ENCODE data around the gene ANKRD11. TPM values are rescaled to one million over a fixed set of nuclear protein-coding genes. Genes with fewer than 3 reads are reported as not detected.

The ANKRD11 gene
- total RNA-seq, 1 experiment from 2014 or later: 242 TPM

DNA sequence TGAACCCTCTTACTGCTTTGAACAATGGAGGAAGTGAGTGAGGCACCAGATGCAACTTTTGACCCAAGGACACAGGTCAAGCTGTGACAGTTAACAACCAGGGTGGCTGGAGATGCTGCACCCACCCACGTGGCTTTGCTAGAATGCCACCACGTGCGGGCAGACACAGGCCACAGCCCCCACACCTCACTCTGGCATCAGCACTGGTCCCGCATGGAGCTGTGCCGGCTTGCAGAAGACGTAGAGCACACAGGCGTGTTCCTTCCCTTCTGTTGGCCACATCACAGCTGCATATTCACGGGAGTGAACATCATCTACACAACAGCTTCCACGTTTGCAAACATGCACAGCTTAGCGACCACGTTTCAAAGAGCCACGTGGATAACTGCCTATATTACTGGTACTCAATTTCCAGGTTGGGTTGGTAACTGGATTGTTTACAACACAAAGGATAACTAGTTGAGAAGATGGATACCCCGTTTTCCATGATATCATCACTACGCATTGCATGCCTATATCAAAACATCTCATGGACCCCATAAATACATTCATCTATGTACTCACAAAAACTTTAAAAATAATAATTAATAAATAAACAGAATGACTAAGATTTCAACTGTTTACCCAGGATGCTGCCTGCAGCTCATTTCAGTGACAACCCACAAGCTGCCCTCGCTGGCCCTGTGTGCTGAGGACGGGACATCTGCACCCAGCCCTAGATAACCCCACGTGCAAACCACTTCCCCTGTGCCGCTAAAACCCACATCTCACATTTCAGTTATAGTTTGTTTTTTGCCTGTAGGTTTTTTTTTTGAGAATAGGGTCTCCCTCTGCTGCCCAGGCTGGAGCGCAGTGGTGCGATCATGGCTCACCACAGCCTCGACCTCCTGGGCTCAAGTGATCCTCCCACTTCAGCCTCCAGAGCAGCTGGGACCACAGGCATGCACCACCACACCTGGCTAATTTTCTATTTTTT is 132.0 kb downstream of the ANKRD11 start:
- H3K36me3 Mint-ChIP-seq (ENCODE audit: insufficient read depth, unreplicated experiment): peaks cover 87% of the 10 kb centered on the region
- H3K4me1 Mint-ChIP-seq (ENCODE audit: low read depth, unreplicated experiment): peaks cover 70% of the 10 kb centered on the region
- no peak overlapping the region for H3K4me3 Mint-ChIP-seq (ENCODE audit: low read depth, unreplicated experiment)
- H3K27ac Mint-ChIP-seq (ENCODE audit: unreplicated experiment): no peak overlapping the region
- no peaks in the 10 kb centered on the region for H3K27me3 Mint-ChIP-seq (ENCODE audit: unreplicated experiment)
- no peaks in the 10 kb centered on the region for H3K9me3 Mint-ChIP-seq (ENCODE audit: low read depth, unreplicated experiment)
- TF ChIP-seq, protein P1, sequence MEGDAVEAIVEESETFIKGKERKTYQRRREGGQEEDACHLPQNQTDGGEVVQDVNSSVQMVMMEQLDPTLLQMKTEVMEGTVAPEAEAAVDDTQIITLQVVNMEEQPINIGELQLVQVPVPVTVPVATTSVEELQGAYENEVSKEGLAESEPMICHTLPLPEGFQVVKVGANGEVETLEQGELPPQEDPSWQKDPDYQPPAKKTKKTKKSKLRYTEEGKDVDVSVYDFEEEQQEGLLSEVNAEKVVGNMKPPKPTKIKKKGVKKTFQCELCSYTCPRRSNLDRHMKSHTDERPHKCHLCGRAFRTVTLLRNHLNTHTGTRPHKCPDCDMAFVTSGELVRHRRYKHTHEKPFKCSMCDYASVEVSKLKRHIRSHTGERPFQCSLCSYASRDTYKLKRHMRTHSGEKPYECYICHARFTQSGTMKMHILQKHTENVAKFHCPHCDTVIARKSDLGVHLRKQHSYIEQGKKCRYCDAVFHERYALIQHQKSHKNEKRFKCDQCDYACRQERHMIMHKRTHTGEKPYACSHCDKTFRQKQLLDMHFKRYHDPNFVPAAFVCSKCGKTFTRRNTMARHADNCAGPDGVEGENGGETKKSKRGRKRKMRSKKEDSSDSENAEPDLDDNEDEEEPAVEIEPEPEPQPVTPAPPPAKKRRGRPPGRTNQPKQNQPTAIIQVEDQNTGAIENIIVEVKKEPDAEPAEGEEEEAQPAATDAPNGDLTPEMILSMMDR (IDR thresholded peaks at IDR 0.05; ENCODE audit: unreplicated experiment): no peak
- CTCF ChIA-PET: no interaction called here
- no TSS peak for BruUV-seq (replicated peaks)
- no peak for DNase-seq
- intact Hi-C loops (cut with micrococcal nuclease; ENCODE audit: unreplicated experiment): no loop called here

DNA sequence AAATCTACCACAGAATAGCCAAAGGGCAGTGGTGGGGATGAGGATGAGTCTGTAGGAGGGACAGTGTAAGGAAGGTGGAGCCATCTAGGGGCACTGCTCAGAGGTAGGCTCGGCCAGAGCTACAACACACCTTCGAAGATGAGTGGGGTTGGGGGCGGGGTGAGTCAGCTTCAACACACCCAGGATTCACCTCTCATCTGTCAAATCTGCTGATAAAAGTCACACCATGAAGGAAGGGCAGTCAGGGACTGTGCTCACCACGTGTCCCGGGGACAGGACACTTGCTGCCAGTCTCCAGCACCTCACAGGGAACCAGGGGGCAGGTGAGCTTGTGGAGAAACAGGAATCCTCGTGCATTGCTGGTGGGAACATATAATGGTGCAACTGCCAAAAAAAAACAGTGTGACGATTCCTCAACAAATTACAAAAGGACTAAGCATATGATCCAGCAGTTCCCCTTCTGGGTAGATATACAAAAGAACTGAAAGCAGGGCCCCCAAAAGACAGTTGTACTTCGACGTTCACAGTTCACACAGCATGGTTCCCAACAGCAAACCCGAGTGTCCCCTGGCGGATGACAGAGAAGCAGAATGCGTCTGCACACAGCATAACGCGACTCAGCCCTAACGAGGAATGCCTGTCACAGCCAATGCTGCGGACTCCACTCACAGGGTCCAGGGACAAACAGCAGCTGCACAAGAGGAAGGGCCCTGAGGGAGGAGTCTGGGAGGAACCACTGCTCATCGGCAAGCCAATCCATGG is 133.1 kb downstream of the ANKRD11 start:
- intact Hi-C loops (cut with micrococcal nuclease; ENCODE audit: unreplicated experiment): no loop called here
- Mint-ChIP-seq H3K27me3 (ENCODE audit: unreplicated experiment) (no peaks in the 10 kb centered on the region), H3K4me1 (ENCODE audit: low read depth, unreplicated experiment) (peaks cover 72% of the 10 kb centered on the region), H3K9me3 (ENCODE audit: low read depth, unreplicated experiment) (no peaks in the 10 kb centered on the region), H3K36me3 (ENCODE audit: insufficient read depth, unreplicated experiment) (peaks cover 86% of the 10 kb centered on the region), H3K27ac (ENCODE audit: unreplicated experiment) (no peak overlapping the region), H3K4me3 (ENCODE audit: low read depth, unreplicated experiment) (no peak overlapping the region)
- no peak for DNase-seq
- TF ChIP-seq, protein P1 (IDR thresholded peaks at IDR 0.05; ENCODE audit: unreplicated experiment): no peak
- no TSS peak for BruUV-seq (replicated peaks)
- CTCF ChIA-PET: interaction anchor here (0.7 kb wide), 1 partner anchor 143 kb away, joined by 6 read pairs; no protein-coding TSS in a partner anchor

DNA sequence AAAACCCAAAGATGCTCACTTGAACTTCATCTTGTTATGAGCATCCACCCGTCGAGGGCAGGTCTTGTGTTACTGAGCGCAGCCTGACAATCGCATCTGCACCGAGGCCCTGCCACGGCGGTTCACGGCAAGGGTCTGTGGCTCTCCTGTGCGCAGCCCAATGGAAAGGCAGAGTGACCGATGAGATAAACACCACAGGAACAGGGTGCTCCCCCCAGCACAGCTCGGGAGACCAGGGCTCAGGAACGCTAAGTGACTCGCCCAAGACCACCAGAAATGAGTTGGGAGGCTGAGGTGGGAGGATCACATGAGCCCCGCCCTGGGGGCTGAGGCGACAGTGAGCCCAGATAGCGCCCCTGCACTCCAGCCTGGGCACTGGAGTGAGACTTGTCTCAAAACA is 134.7 kb downstream of the ANKRD11 start:
- H3K4me3 Mint-ChIP-seq (ENCODE audit: low read depth, unreplicated experiment): no peak overlapping the region
- intact Hi-C loops (cut with micrococcal nuclease; ENCODE audit: unreplicated experiment): no loop called here
- no peak overlapping the region for H3K27ac Mint-ChIP-seq (ENCODE audit: unreplicated experiment)
- TF ChIP-seq, protein P1 (IDR thresholded peaks at IDR 0.05; ENCODE audit: unreplicated experiment): no peak
- BruUV-seq (replicated peaks): no TSS peak
- H3K9me3 Mint-ChIP-seq (ENCODE audit: low read depth, unreplicated experiment): no peaks in the 10 kb centered on the region
- no peaks in the 10 kb centered on the region for H3K27me3 Mint-ChIP-seq (ENCODE audit: unreplicated experiment)
- peaks cover 83% of the 10 kb centered on the region for H3K36me3 Mint-ChIP-seq (ENCODE audit: insufficient read depth, unreplicated experiment)
- CTCF ChIA-PET: no interaction called here
- peaks cover 72% of the 10 kb centered on the region for H3K4me1 Mint-ChIP-seq (ENCODE audit: low read depth, unreplicated experiment)
- no peak for DNase-seq

DNA sequence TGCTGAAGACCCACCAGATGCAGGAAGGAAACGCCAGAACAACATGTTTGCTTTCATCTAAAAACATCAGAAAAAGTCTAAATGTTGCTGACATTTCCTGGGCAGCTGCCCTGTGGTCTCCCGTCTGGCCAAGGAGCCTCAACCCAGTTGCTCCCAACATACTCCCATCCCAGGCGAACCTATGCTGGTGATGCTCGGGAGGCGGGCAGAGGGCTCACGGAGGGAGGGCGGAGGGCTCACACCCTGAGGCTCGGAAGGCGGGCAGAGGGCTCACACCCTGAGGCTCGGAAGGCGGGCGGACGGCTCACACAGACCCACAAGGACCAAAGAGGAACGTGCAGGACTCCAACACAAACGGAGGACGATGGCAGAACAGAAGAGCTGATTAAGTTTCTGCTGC is 135.4 kb downstream of the ANKRD11 start:
- Mint-ChIP-seq H3K36me3 (ENCODE audit: insufficient read depth, unreplicated experiment) (peaks cover 80% of the 10 kb centered on the region), H3K27me3 (ENCODE audit: unreplicated experiment) (no peaks in the 10 kb centered on the region), H3K4me3 (ENCODE audit: low read depth, unreplicated experiment) (no peak overlapping the region), H3K4me1 (ENCODE audit: low read depth, unreplicated experiment) (peaks cover 73% of the 10 kb centered on the region), H3K27ac (ENCODE audit: unreplicated experiment) (no peak overlapping the region), H3K9me3 (ENCODE audit: low read depth, unreplicated experiment) (no peaks in the 10 kb centered on the region)
- CTCF ChIA-PET: interaction anchor here (0.6 to 1.1 kb wide), 3 partner anchors 94 to 143 kb away, joined by 3 to 8 read pairs (median 4); no protein-coding TSS in a partner anchor
- no peak for DNase-seq
- TF ChIP-seq, protein P1 (IDR thresholded peaks at IDR 0.05; ENCODE audit: unreplicated experiment): no peak
- intact Hi-C loops (cut with micrococcal nuclease; ENCODE audit: unreplicated experiment): no loop called here
- no TSS peak for BruUV-seq (replicated peaks)

Measured in Calu3 (cell line).